HG02973 (cell line): ENCODE results near the gene TUSC2.
A peak's percentile ranks its signal among the peaks of the same experiment; 100 is the strongest.

Source experiments
- ATAC-seq: cut with Tn5 transposase; IDR thresholded peaks from one replicate; pipeline ENCODE4 v1.9.1; 2021; ENCODE audit warnings: moderate library complexity; ENCODE audit not compliant: unreplicated experiment

TUSC2 gene

DNA sequence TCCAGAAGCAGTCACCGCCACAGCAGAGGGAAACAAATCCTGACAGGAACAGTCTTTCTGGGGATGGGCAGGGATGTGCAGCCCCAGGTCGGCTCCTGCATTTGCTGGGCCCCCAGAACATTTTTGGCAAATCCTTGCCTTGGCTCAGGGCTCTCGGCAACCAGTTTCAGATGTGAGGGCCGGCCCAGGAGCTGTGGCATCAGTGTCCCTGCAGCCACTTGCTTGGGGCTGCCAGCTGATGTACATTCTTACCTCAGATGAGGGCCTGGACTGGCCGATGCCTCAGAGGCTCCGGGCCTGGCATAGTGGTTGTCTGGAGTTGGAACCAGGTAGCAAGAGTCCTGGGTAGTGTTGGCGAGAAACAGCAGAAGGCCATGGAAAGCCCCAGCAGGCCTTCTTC is 26.8 kb upstream of the TUSC2 start:
- ATAC-seq = no peak

DNA sequence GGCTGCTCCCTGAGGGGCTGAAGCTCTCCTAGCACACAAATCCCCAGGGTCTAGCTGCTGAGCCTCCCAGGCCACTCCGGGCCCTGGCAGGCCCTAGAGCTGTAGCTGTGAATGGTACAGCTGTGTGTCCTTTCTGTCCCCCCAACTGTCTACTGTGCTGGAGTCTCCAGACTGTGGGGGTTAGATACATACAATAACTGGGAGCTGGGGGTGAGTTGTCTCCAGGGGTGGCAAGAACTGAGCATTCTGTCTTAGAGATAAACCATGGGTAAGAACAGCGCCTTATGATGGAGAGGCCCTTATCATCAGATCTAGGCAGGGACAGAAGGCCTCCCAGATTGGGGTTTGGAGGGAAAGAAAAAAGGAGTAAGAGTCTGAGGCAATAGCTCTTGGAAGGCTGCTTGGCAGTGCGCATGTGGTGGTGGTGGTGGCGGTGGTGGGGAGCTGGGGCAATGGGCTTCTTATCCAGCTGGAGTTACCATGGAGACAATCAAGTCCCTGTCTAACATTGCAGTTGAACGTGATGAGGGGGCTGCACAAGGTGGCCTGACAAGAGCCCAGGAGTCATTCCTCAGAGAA is 26.3 kb upstream of the TUSC2 start:
- ATAC-seq = no peak

DNA sequence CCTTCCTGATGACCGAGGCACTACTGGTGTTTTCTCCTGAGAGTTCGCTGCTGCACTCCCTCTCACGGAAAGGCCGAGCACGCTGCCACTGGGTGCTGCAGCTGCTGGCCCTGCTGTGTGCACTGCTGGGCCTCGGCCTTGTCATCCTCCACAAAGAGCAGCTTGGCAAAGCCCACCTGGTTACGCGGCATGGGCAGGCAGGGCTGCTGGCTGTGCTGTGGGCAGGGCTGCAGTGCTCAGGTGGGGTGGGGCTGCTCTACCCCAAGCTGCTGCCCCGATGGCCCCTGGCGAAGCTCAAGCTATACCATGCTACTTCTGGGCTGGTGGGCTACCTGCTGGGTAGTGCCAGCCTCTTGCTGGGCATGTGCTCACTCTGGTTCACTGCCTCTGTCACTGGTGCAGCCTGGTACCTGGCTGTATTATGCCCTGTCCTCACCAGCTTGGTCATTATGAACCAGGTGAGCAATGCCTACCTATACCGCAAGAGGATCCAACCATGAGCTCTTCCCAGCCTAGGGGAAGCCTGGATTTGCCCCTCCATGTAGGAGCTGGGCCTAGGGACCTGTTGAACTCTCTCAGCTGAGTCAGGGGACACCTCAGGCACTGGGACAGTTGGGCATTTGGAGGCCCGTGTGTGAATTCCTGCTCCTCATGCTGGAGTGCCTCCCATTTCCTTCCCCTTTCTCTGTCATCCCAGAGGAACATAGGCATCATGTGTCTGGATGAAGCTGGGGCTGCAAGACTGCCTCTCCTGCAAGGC is 25.4 kb upstream of the TUSC2 start:
- no peak for ATAC-seq

DNA sequence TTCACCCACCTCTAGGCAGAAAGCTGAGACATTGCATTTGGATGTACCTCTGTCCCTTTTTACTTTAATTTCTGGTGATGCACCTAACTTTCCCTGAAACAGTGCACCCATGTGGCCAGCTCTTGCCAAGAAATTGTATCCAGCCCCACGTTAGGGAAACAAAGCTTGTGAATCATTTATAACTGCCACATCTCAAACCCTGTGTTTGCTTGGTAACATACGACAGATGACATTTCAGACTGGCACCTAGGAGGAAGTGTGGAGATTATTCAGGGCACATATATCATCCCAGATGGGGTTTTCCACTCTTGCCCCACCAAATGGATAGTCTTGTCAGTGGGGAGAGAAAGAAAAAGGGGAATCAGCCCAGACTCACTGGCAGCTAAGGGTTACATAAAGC is 24.8 kb upstream of the TUSC2 start:
- ATAC-seq = no peak

DNA sequence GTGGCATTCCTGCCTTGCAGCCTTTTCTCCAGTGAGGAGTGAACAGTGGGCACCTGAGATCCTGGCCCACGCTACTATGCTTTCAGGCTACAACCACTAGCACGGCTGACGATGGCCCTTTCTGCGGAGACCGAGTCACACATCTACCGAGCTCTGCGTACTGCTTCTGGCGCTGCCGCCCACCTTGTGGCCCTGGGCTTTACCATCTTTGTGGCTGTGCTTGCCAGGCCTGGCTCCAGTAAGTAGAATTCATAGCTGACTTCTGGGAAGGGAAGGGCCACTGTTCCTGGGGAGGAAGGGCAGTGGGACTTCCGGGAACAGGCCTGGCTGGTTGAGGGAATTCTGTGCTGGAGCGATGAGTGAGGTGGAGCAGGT is 23.3 kb upstream of the TUSC2 start:
- ATAC-seq = no peak

DNA sequence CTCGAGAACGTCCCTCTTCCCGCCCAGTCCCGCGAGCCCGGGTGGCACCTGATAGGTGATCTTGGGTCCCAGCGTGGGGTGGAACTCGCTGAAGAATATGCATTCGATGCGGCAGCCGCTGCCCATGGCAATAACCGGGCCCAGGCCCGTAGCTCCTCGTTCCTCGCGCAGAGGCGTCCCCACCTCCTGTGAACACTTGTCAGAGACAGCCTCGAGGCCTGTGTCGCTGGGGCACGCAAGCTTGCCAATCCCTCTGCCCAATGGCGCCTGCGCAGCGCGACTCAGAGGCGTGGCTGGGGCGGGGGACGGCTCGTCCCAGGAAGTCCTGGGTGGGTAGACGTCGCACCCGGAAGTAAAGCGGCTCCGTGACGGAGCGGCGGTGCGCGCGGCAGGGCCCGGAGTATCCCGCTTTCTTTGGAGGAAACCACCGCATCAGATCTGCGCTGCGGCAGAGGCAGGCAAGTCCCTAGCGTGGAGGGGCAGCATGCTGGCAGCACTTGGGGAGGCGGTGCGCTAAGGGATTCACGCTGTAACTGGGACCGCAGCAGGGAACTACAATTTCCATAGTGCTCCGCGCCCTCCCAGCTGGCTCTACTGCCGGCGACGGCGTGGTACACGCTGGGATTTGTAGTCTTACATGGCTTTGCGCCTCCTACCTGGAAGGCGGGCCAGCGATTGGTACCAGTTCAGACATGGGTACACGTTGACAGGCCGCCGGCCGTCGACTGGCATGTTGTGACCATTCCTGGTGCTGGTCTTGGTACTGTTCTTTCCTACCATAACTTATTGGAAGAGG is 22.7 kb upstream of the TUSC2 start, which contains the start of the genes CYB561D2 and NPRL2:
TSS of gene CYB561D2 (plus strand) at position 336 of the 796 bp plus-strand sequence. CDS start 572 bp downstream, outside the sequence.
TSS of gene NPRL2 (minus strand) at position 249 of the 796 bp plus-strand sequence. CDS start at position 126, 123 bp downstream.
- peak; percentile 74 for ATAC-seq

DNA sequence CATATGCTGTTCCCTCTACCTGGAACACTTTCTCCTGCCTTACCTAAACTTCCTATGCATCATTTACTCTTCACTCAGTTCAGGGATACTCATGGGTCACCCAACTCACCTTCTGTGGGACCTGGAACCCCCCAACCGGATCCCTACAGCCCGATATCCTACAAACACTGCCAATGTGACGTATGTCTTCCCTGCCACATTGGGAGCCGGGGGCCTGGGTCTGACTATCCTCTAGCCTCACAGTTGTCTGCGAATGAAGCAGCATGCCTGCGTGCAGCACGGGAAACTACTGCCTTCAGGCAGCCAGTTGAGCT is 22.1 kb upstream of the TUSC2 start:
- ATAC-seq = no peak

DNA sequence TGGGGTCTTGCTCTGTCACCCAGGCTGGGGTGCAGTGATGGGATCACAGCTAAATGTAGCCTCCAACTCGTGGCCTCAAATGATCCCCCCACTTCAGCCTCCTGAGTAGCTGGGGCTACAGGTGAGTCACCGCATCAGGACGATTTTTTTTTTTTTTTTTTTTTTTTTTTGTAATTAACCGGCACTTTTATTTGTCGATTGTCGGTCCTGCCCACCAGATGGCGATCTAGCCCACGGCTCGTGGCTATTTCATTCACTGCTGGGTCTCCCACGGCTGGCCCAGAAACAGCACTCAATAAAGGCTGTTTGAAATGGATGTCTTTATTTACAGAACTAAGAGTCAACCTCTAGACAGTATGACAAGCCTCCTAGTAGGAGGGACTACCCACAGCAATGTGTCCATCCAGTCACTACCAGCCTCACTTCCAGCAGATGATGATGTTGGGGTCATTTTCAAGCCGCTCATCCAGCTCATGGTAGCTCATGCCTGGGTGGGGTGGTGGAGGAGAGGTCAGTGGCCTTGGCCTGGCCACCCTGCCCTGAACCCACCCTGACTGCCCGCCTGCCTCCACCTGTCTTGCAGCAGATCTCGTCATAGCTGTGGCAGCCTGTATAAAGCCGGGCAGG is 19.3 kb upstream of the TUSC2 start:
- ATAC-seq = no peak

DNA sequence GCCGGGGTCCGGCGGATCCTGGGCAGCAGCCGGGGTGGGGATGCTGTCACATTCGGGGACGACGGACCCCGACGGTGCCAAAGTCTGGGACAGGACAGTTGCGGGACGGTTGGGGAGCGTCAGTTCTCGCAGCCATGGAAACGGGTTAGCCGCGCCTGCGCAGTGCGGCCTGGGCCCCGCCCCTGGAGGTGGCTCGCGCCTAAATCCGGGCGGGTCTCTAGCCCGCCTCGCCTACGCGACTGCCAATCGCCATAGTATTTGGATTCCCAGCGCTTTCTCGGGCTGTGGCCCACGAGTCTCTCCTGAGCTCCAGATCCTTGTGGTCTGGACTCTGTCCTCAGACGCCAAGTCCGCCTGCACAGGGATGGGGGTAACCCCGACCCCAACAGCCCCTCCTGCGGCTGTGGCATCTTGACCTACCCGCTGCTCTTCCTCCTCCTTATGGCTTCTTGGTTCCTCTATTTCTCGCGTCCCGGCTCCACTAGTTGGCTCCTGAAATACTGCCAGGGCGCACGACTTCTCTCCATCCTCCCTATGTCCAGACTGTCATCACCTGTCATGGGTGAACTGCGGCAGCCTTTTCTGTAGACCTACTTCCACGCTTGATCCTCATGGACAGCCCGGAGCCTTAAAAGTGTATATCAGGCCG is 17.7 kb upstream of the TUSC2 start, which contains the start of gene ZMYND10:
TSS of gene ZMYND10 (minus strand) at position 147 of the 649 bp plus-strand sequence. CDS start 153 bp downstream, outside the sequence.
- no peak for ATAC-seq

DNA sequence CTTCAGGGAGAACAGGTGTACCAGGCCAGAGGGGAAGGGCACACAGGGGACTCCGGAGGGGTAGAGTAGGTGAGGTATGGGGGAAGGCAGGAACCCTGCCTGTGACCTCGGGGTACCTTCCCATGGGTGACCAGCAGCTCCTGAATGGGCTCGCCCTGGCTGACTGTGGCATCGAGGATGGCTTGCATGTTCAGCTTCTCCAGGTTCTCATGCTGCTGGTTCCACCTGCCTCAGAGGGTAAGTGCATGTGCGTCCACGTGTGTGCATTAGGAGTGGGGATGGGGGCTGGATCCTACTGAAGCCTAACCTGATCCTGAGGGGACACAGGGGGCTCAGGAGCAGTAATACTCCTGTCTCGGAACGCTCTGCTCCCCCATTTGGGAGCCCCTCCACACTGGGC is 17.0 kb upstream of the TUSC2 start:
- no peak for ATAC-seq

DNA sequence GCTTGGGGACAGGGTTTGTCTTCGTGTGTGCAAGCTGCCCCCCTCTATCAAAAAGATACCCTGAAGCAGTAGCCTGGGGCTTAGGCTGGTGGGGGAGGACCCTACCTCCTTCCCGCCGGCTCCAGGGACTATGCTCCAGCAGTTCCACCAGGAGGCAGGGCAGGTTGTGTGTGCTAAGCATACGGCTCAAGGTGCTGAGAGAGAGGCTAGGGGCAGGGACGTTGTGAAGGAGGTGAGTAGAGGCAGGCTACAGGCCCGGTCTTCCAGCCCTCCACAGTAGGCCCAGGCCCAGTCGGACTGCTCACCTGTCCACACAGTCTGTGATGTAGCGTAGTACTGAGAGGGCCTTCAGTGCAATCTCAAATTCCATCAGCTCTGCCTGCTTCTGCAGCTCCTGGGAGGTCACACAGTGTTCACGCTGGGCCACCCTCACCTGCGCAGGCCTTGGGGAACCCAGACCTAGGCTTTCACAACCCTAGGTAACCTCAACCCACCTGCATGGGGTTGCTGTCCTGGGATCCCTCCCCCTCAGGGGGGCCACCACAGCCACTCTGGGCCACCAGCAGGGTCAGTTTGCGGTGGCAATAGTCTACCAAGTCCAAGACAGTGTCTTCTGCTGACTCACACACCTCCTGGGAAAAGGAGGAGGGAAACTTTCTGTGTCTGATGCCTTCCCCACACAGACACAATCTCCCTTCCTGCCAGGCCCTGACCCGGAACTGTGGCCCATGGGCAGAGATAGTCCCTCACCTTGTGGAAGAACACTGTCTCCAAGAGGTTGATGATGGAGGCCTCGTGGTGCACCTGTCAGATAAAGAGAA is 15.0 kb upstream of the TUSC2 start:
- no peak for ATAC-seq

DNA sequence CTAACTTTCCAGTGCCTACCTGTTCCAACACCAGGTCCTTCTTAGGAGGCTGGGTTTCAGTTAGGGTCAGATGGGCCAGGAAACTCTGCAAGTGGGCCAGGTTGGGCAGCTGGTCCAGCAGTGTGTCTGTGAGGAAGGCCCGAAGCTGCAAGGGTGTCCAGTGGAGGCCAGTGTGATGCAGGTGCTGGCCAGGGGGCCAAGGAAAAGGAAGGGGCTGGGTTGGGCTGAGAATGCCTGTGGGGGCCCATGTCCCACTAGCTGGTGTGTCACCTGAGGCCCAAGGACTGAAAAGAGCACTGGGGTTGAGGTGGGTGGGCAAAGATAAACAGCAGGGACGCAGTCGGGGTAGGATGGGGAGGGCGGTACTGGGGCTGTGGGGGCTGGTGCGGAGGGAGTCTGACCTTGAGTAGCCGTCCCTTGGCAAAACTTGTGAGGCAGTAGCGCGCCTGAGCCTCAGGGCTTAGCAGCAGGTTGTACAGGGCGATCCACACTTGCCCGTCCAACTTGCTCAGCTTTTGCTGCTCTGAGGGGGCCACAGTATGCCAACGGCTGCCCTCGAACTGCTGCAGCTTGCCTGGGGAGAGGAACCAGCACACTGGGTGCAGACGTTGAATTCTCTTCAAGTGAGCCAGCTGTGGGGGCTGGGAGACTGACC is 14.1 kb upstream of the TUSC2 start:
- ATAC-seq = no peak

DNA sequence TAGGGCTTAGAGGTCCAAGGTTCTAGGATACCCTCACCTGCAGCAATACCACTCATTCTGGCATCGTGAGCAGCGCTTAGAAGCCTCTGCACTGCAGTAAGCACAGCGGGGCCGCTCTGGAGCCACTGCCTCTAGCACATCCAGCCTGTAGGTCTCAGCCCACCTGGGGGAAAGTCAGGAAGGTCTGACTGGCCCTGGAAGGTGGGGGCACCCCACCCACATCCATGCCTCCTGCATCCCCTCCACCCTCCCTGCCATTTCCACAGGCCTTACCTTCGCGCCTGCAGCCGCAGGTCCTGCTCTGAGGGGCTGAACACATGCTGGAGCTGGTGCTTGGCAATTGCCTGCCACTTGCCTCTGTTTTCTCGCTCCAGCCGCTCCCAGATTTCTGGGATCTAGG is 13.5 kb upstream of the TUSC2 start:
- ATAC-seq = no peak

DNA sequence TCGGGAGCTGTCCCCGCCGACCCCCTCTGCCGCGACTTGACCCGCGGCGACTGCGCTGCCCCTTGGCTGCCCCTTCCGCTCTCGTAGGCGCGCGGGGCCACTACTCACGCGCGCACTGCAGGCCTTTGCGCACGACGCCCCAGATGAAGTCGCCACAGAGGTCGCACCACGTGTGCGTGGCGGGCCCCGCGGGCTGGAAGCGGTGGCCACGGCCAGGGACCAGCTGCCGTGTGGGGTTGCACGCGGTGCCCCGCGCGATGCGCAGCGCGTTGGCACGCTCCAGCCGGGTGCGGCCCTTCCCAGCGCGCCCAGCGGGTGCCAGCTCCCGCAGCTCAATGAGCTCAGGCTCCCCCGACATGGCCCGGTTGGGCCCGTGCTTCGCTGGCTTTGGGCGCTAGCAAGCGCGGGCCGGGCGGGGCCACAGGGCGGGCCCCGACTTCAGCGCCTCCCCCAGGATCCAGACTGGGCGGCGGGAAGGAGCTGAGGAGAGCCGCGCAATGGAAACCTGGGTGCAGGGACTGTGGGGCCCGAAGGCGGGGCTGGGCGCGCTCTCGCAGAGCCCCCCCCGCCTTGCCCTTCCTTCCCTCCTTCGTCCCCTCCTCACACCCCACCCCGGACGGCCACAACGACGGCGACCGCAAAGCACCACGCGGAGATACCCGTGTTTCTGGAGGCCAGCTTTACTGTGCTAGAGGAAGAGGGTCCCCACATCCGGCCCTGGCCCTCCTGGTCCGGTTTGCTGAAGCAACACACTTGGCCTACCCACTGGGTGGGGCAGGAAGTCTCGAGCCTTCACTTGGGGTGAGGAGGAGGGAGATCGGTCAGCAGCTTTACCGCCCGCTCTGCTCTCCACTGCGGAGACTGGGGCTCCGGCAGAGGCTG is 12.7 kb upstream of the TUSC2 start, which contains the start of gene RASSF1:
TSS of gene RASSF1 (minus strand) at position 389 of the 882 bp plus-strand sequence. CDS start at position 358, 31 bp downstream.
- ATAC-seq = no peak

DNA sequence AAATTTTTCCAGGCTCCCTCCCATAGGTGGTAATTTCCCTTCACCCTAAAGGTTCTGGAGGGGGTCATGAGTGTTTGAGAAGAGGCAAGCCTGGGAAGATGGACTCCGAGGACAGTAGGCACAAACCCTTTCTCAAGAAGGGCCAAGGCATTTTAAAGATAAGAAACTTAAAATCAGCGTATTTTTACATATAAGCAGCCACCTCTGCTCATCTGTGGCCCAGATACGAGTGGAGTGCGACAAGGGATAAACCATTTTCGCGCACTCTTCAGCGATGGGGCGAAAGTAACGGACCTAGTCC is 12.1 kb upstream of the TUSC2 start:
- no peak for ATAC-seq

DNA sequence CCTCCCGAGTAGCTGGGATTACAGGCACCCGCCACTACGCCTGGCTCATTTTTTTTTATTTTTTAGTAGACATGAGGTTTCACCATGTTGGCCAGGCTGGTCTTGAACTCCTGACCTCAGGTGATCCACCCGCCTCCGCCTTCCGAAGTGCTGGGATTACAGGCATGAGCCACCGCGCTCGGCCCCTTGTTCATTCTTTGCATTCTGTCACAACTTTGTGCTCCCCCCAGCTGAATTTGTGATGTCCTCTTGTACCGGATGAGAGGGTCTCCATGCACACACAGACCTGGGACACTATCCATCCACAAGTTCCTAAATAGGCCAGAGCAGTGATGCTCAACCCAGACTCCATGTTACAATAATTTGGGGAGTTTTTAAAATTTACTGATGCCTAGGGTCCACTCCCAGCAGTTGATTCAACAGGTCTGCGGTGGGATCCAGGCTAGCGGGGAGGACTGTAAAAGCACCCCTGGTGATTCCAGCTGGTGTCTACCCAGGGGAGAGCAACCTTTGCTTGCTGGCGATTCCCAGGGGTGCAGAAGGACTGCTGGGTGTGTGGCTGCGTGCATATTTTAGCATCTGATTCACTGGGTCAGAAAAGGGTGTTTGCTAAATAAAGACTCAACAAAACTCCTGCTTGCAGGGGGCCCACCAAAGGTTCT is 11.6 kb upstream of the TUSC2 start:
- ATAC-seq = no peak

DNA sequence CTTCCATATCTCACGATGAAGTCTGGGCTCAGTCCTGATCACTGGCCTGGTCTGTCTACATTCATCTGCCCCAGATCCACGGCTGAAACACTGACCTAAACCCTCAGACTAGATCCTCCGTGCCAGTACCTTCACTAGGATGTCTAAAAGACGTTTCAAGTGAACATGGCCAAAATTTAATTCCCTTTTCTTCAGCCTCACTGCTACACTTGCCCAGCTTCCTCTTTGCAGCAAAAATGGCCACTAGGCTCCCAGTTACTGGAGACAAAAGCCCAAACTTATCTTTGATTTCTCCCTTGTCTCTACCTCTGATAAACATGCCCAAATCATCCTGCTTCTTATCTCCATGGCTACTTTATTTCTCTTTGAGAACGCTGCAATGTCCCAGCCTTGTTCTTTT is 10.9 kb upstream of the TUSC2 start:
- ATAC-seq = no peak
